ENCODE measurements around the gene TLK1. TPM values are rescaled to one million over a fixed set of nuclear protein-coding genes. Genes with fewer than 3 reads are reported as not detected.

Gene TLK1
- total RNA-seq, 1 donor from 2014 or later: 35.8 TPM

DNA sequence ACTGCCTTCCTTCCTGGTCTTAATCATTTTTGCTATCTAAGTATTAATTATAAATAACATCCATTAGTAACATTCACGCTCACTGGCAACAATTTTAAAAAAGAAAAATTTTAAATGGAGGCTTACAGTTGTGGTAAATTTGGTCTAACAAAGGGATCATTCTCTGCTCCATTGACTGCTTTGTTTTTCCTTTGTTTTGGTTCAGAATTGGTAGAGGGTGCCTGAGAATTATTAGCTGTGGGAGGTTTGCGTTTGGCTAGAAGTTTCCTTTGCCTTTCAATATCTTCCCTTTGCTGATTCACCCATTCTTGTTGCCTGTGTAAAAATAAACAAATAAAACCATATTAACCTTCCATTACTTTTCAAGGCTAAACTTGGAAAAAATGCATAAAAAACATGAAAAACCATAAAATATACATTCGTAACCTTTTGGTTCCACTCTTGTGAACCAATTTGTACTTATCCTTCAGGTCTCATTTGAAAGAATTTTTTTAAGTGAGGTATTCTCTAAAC is 114.6 kb downstream of the TLK1 start:
- Histone ChIP-seq H3K36me3 (peaks cover 0 to 55% of the 10 kb centered on the region in 2 donors), H3K4me1 (no peaks in the 10 kb centered on the region), H3K27ac (no peak overlapping the region), H3K4me3 (no peak overlapping the region), H3K9me3 (no peaks in the 10 kb centered on the region), H3K27me3 (no peaks in the 10 kb centered on the region)
- intact Hi-C loops (cut with DNase I): no loop called here
- no peak for DNase-seq (ENCODE audit: extremely low spot score in 2 of 2)
- TF ChIP-seq POLR2A (IDR thresholded peaks at IDR 0.05) (no peak), POLR2AphosphoS5 (IDR thresholded peaks at IDR 0.05; ENCODE audit: insufficient read depth in 1 of 2, low read depth in 1 of 2) (no peak)
- TF ChIP-seq, protein P1, sequence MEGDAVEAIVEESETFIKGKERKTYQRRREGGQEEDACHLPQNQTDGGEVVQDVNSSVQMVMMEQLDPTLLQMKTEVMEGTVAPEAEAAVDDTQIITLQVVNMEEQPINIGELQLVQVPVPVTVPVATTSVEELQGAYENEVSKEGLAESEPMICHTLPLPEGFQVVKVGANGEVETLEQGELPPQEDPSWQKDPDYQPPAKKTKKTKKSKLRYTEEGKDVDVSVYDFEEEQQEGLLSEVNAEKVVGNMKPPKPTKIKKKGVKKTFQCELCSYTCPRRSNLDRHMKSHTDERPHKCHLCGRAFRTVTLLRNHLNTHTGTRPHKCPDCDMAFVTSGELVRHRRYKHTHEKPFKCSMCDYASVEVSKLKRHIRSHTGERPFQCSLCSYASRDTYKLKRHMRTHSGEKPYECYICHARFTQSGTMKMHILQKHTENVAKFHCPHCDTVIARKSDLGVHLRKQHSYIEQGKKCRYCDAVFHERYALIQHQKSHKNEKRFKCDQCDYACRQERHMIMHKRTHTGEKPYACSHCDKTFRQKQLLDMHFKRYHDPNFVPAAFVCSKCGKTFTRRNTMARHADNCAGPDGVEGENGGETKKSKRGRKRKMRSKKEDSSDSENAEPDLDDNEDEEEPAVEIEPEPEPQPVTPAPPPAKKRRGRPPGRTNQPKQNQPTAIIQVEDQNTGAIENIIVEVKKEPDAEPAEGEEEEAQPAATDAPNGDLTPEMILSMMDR (IDR thresholded peaks at IDR 0.05): no peak

DNA sequence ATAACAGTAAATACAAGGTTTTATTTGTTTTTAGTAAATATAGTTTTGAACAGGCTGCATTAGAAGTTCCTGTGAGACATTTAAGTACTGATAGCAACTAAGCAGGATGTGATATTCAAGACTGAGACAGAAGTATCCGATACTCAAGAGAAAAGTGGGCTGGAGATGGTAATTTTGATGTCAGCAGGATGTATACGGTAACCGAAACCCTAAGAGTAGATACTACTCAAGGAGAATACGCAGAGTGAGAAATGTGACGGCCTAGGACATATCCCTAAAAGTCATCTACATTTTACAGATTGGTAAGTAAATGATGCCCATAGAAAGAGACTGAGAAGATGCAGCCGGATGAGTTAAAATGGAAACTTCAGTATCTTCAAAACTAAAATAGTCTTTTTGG is 116.3 kb downstream of the TLK1 start:
- intact Hi-C loops (cut with DNase I): no loop called here
- no peaks in the 10 kb centered on the region for H3K27me3 ChIP-seq
- H3K4me3 ChIP-seq: no peak overlapping the region
- H3K36me3 ChIP-seq: peaks cover 0 to 57% of the 10 kb centered on the region in 2 donors
- H3K4me1 ChIP-seq: no peaks in the 10 kb centered on the region
- no peaks in the 10 kb centered on the region for H3K9me3 ChIP-seq
- DNase-seq (ENCODE audit: extremely low spot score in 2 of 2): no peak
- no peak overlapping the region for H3K27ac ChIP-seq
- TF ChIP-seq POLR2AphosphoS5 (IDR thresholded peaks at IDR 0.05; ENCODE audit: insufficient read depth in 1 of 2, low read depth in 1 of 2): no peak
- TF ChIP-seq, protein P1 (IDR thresholded peaks at IDR 0.05): no peak

DNA sequence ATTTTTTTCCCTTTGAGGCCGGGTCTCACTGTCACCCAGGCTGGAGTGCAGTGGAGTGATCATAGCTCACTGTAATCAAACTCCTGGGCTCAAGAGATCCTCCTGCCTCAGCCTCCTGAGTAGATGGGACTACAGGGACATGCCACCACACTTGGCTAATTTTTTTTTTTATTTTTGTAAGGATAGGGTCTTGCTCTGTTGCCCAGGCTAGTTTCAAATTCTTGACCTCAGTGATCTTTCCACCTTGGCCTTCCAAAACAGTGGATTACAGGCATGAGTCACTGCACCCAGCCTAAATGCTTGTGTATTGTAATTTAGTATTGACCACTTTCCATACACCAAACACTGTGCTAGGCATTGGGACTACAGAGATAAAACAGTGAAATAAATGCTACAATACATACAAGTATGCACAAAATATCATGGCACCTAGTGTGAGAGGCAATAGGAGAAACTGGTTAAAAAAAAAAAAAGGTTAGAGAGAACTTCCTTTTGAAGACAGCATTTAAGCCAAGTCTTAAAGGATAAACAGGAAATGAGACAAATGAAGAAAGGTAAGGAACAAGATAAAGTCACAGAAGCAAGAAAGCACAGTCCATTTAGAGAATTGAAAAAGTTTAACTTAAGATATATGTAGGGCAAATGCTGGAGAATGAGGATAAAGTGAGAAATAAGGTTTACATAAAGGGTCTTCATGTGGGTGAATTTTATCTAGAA is 118.3 kb downstream of the TLK1 start:
- peaks cover 0 to 50% of the 10 kb centered on the region in 2 donors for H3K36me3 ChIP-seq
- H3K9me3 ChIP-seq: no peaks in the 10 kb centered on the region
- H3K27ac ChIP-seq: no peak overlapping the region
- TF ChIP-seq POLR2AphosphoS5 (IDR thresholded peaks at IDR 0.05; ENCODE audit: insufficient read depth in 1 of 2, low read depth in 1 of 2): no peak
- TF ChIP-seq, protein P1 (IDR thresholded peaks at IDR 0.05): no peak
- no peaks in the 10 kb centered on the region for H3K27me3 ChIP-seq
- no peak overlapping the region for H3K4me3 ChIP-seq
- intact Hi-C loops (cut with DNase I): no loop called here
- no peaks in the 10 kb centered on the region for H3K4me1 ChIP-seq
- no peak for DNase-seq (ENCODE audit: extremely low spot score in 2 of 2)

DNA sequence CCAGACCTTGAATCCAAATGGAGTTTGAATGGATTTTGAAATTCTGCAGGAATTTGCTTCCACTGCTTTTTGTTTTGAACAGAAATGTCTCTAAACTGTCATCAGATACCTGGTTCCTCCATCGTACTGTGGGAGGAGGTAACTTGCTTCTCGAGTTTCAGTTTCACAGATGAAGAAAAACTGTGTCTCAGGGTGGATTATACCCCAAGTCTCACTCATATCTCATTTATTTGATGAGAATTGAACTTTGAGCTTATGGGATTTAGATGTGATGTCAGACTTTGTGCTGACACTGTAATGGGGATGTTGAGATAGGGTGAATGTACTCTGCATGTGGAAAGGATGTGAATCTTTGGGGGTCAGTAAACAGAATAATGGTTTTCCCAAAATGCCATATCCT is 124.2 kb downstream of the TLK1 start:
- Histone ChIP-seq H3K4me1 (no peaks in the 10 kb centered on the region), H3K4me3 (no peak overlapping the region), H3K27ac (no peak overlapping the region), H3K36me3 (peaks cover 0 to 35% of the 10 kb centered on the region in 2 donors), H3K9me3 (no peaks in the 10 kb centered on the region), H3K27me3 (no peaks in the 10 kb centered on the region)
- DNase-seq (ENCODE audit: extremely low spot score in 2 of 2): no peak
- TF ChIP-seq, protein P1 (IDR thresholded peaks at IDR 0.05): no peak
- TF ChIP-seq POLR2AphosphoS5 (IDR thresholded peaks at IDR 0.05; ENCODE audit: insufficient read depth in 1 of 2, low read depth in 1 of 2): no peak
- TF ChIP-seq POLR2A (IDR thresholded peaks at IDR 0.05): no peak
- intact Hi-C loops (cut with DNase I): no loop called here

DNA sequence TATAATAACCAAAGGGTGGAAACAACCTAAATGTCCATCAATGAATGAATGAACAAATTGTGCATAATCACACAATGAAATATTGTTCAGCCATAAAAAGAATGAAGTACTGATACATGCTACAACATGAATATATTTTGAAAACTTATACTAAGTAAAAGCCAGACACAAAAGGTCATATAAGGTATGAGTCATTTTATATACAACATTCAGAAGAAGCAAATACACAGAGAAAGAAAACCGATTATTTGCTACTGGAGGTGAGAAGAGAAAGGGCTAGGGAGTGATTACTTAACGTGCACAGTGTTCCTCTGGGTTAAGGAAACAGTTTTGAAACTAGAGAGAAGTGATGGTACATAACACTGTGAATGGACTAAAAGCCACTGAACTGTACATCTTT is 126.4 kb downstream of the TLK1 start:
- H3K4me3 ChIP-seq: no peak overlapping the region
- DNase-seq (ENCODE audit: extremely low spot score in 2 of 2): no peak
- H3K36me3 ChIP-seq: peaks cover 0 to 26% of the 10 kb centered on the region in 2 donors
- intact Hi-C loops (cut with DNase I): no loop called here
- no peaks in the 10 kb centered on the region for H3K4me1 ChIP-seq
- no peak for TF ChIP-seq POLR2AphosphoS5 (IDR thresholded peaks at IDR 0.05; ENCODE audit: insufficient read depth in 1 of 2, low read depth in 1 of 2)
- TF ChIP-seq, protein P1 (IDR thresholded peaks at IDR 0.05): no peak
- no peak for TF ChIP-seq POLR2A (IDR thresholded peaks at IDR 0.05)
- H3K27me3 ChIP-seq: no peaks in the 10 kb centered on the region
- no peak overlapping the region for H3K27ac ChIP-seq
- H3K9me3 ChIP-seq: no peaks in the 10 kb centered on the region
